ENCODE data around the gene PHKB.

The PHKB gene

GRCh38 chr16:47571049-47571448, 109.9 kb downstream of the PHKB start:
- no peak overlapping the region for H3K4me3 ChIP-seq (ENCODE audit: low read depth, low read length)
- TF ChIP-seq CTCF (IDR thresholded peaks at IDR 0.05; ENCODE audit: control insufficient read depth, extremely low read depth, insufficient read depth): no peak
- DNase-seq (ENCODE audit: low read depth): no peak

GRCh38 chr16:47571711-47572110, 110.6 kb downstream of the PHKB start:
- no peak for TF ChIP-seq CTCF (IDR thresholded peaks at IDR 0.05; ENCODE audit: control insufficient read depth, extremely low read depth, insufficient read depth)
- H3K4me3 ChIP-seq (ENCODE audit: low read depth, low read length): no peak overlapping the region
- no peak for DNase-seq (ENCODE audit: low read depth)

DNA sequence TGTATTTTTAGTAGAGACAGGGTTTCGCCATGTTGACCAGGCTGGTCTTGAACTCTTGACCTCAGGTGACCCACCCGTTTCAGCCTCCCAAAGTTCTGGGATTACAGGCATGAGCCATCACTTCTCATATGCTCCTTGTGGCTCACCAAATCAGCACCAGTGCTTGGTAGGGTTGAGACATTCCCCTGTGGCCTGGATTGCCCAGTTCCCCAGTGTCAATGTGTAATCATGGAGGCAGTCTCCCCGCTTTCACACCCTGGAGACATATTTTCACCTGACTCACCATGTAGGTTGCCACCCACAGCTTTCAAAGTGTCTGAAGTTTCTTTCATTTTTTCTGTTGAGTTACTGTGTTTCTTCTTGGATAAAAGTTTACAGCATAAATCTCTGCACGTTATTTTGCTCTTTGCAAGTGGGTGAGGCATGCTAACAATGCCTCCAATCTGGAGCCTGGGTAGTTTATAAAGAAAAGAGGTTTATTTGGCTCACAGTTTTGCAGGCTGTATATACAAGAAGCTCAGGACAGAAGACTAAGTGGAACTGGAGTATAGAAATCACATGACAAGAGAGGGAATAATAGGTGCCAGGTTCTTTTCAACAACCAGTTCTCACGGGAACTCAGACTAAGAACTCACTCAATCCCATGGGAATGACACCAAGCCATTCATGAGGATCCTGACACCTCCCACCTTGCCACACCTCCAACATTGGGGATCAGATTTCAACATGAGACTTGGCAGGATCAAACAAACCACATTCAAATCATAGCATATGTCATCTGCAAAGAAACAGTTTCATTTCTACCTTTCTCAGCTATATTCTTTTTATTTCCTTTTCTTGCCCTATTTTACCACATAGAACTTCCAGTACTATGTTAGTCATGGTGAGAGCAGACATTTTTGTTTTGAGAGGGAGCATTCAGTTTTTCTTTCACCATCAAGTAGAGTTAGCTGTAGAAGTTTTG, 113.2 kb downstream of the PHKB start:
- H3K4me3 ChIP-seq (ENCODE audit: low read depth, low read length): no peak overlapping the region
- TF ChIP-seq CTCF (IDR thresholded peaks at IDR 0.05; ENCODE audit: control insufficient read depth, extremely low read depth, insufficient read depth): no peak
- peak; percentile 8 for DNase-seq (ENCODE audit: low read depth)

- no peak for TF ChIP-seq CTCF (IDR thresholded peaks at IDR 0.05; ENCODE audit: control insufficient read depth, extremely low read depth, insufficient read depth)
- DNase-seq (ENCODE audit: low read depth): no peak
- H3K4me3 ChIP-seq (ENCODE audit: low read depth, low read length): no peak overlapping the region
These were observed 115.9 kb downstream of the PHKB start for GRCh38 chr16:47577029-47577428.

DNA sequence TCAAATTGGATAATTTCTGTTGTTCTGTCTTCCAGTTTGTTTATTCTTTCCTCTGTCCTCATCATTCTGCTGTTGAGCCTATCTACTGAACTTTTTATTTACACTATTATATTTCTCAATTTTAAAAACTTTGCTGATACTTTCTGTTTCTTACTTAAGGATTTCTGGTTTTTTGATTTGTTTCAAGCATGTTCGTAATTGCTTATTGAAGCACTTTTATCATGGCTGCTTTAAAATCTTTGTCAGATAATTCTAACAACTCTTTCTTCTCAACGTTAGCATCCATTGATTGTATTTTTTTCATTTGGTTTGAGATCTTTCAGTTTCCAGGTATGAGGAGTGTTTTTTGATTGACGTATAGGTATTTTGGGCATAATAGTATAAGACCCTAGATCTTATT, 116.9 kb downstream of the PHKB start:
- TF ChIP-seq CTCF (IDR thresholded peaks at IDR 0.05; ENCODE audit: control insufficient read depth, extremely low read depth, insufficient read depth): no peak
- H3K4me3 ChIP-seq (ENCODE audit: low read depth, low read length): no peak overlapping the region
- DNase-seq (ENCODE audit: low read depth): no peak

GRCh38 chr16:47578573-47578972, 117.4 kb downstream of the PHKB start:
- H3K4me3 ChIP-seq (ENCODE audit: low read depth, low read length): no peak overlapping the region
- no peak for DNase-seq (ENCODE audit: low read depth)
- TF ChIP-seq CTCF (IDR thresholded peaks at IDR 0.05; ENCODE audit: control insufficient read depth, extremely low read depth, insufficient read depth): no peak
